GM18870 (cell line): ENCODE results near the gene CISTR.
"Not testable (repeated sequence)": the region's sequence is repeated elsewhere in the genome, so short reads cannot be mapped to it uniquely, and the experiment has no call there.

ENCODE experiments used
- ATAC-seq: cut with Tn5 transposase; IDR thresholded peaks from one replicate; pipeline ENCODE4 v1.9.1; 2021; ENCODE audit warnings: moderate library complexity; ENCODE audit not compliant: unreplicated experiment

Gene CISTR

GRCh38 chr12:53720946-53721345, 30.8 kb downstream of the CISTR start:
- ATAC-seq, result no peak

DNA sequence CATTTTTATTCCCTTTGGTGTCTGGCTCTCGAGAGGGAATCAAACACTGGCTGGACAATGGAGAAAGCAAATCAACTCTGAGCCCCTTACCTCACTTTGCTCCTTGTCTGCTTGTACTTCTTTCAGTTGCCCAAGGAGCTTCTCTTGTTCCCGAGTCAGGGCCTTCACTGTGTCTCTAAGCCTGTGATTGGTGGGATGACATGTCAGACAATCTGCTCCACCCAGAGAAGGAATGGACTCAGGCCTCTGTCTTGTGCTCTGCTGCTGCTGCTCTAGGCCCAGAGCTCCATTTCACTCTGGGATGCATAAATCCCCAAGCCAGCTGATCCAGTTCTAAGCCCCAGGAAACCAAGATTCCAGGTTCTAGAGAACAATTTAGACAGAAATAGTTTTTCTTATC, 32.1 kb downstream of the CISTR start:
- ATAC-seq, result no peak

DNA sequence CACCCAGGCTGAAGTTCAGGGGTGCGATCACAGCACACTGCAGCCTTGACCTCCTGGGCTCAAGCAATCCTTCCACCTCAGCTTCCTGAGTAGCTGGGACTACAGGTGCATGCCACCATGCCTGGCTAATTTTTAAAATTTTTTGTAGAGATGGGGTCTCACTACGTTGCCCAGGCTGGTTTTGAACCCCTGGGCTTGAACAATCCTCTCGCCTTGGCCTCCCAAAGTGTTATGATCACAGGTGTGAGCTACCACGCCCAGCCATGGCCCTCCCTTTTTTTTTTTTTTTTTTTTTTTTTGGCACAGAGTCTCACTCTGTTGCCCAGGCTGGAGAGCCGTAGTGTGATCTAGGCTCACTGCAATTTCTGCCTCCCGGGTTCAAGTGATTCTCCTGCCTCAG, 33.2 kb downstream of the CISTR start:
- ATAC-seq, result not testable (repeated sequence)

DNA sequence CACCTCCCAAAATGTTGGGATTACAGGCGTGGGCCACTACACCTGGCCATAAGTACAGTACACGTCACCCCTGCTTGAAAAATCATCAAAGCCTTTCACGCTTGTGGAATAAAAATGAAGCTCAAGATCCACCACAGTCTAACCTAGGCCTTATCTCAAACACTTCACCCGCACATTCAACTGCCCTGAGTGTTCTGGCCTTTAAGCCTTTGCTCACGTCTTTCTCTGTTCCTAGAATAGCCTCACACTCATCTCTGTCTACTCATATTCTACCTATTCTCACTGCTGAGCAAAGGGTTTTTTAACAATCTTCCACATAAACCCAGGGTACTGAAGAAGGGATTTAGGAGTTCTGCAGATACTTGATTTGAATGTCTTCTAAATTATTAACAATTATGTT, 34.5 kb downstream of the CISTR start:
- ATAC-seq, result no peak

DNA sequence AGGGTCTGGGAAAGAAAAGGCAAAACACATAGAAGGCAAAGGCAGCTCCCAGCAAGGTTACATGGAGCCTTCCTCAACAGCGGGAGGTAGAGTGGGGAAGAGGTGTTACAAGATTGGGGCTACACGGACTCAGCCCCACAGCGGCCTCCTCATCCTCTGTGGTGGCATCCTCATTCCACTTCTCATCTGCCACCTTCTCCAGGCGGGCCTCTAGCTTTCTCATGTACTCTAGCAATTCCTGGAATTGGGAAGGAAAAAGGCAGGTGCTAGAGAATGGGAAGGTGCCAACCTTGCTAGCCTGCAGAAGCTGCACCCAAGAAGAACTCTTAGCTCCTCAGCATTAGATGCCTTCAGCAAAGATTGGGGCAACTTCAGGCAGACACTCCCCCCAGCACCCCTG, 37.8 kb downstream of the CISTR start:
- no peak for ATAC-seq

DNA sequence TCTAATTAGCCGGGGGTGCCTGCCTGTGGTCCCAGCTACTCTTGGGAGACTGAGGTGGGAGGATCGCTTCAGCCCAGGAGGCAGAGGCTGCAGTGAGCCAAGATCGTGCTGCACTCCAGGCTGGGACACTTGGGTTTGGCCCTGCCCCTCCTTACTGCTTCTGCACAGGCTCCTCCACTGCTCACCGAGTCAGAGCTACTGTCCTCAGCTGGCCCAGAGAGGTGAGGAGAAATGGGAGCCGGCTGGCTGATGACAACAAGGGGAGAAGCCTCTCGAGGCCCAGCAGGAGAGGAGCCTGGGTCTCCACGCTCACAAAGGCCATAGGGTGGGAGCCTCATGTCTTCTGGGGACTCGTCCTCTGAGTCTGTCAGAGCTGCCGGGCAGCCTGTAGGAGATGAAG, 38.3 kb downstream of the CISTR start:
- no peak for ATAC-seq

DNA sequence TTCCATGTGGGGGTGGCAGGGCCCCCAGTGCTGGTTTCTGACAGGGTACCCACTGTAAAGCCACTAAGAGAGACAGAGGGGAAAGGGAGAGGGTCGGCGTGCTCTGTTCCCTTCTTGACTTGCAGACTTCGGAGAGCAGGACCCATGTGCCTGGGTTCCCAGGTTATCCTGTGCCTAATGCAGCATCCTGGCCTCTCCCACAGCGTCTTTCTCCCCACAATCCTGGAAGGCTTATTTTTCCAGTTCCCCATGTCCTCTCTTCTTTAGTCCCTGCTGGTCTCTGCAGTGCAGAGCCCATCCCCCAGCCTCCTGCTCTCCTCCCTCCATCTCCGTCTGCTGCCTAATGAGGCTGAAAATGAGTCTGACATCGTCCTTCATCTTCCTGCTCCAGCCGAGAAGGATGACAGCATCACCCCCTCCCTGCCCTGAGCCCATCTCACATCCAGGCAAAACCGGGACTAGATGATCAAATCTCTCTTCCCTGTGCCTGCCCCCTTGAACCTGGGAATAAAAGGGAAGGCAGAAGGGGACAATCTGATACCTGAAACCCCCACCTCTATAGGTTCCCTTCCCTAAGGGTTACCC, 39.6 kb downstream of the CISTR start:
- no peak for ATAC-seq

DNA sequence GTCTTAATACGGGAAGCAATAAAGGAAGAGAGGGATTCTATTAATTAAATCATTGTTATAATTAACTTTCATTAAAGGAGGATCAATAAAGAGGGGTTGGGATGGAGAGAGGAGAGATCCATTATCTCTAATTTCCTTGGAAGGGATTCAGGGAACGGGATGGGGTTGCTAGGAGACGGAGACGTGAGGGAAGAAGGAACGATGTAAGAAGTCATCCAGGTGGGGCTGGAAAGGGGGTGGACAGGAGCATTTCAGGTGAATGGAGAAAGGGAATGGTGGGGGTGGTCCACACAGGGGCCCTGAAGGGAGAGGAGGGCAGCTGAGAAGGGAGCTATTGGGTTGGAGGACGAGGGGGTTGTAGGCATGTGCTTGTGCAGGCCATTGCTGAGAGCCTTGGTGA, 41.7 kb downstream of the CISTR start:
- ATAC-seq, result no peak

- no peak for ATAC-seq
Measured at GRCh38 chr12:53709671-53710070, 42.1 kb downstream of the CISTR start.

DNA sequence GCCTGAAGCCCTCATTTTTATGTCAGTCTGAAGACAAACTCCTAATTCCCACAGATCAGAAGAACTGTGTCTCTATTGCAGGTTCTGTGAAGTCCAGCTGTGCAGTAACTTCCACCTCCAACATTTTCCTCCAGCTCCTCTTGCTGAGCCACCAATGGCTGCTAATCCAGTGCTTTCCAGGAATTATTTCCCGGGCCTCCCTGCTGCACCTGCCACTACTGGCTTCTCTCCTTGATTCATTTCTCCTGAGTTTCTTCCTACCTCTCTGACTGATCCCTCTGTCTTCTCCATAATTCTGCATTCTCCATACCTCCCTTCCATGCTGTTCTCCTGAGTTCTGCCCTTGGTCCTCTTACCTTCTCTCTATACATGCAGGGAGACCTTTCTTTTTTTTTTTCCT, 45.7 kb downstream of the CISTR start:
- no peak for ATAC-seq

DNA sequence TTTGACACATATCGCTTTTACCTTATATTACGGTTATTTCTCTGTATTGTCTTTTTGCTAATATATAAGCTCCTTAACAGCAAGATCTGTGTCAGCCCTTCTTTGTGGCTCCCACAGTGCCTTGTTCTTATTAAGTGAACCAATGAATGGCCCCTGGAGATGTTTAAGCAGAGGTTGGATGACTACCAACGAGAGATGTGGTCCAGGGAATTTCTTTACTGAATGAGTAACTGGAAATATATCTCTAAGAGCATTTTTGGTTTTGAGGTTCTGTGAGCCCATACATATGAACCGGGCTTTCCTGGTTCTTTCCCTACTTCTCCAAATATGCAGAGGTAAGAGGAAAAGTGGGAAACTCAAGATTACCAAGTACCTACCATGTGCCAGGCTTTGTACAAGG, 48.0 kb downstream of the CISTR start:
- no peak for ATAC-seq

- ATAC-seq, result no peak
Measured at GRCh38 chr12:53701518-53702264, 50.1 kb downstream of the CISTR start.

GRCh38 chr12:53700567-53700966, 51.2 kb downstream of the CISTR start:
- no peak for ATAC-seq

DNA sequence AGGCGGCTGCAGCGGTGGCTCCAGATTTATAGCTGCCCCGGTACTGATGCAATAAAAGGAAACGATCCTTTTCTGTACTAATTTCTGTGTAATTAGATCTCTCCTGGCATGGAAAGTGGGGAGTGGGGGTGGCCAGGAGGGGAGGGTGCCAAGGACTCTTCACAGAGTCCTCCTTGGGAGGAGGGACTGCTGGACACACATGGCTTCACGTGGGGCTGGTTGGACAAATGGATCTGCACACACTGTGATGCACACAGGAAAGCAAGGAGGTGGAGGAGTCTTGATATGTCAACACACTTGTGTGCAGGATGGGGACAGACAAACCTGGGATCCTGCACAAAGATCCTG, 52.1 kb downstream of the CISTR start:
- no peak for ATAC-seq

DNA sequence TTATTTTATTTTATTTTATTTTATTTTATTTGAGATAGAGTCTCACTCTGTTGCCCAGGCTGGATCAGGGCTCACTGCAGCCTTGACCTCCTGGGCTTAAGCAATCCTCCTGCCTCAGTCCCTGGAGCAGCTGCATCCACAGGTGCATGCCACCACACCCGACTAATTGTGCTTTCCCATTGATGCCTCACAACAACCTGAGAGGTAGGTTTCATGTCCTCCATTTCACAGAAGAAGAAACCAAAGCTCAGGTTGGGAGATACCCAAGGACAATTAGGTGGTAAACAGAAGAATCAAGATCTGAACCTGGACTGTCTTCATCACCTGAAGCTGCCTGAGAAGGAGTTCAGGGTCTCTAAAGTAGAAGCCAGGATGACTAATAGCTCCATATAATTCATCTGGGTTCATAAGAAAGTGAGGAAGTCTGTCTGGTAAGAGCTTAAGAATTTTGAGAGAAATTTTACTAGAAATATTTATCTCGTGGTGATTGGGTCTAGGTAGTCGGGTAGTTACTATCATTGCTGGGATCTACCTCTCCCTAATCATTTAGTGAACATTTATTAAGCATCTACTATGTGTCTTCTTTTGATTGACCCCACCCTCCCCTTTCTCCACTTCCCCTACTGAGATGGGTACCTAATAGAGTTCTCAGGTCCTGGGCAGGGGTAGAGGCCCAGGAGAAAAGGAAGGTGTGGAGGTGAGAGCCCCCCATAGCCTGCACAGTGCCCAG, 52.7 kb downstream of the CISTR start:
- ATAC-seq, result no peak

- ATAC-seq, result no peak
Measured at GRCh38 chr12:53696655-53697331, 55.0 kb downstream of the CISTR start.
